HepG2 (cell line): ENCODE measurements around the gene LRP1-AS. TPM values are rescaled to one million over a fixed set of nuclear protein-coding genes. Genes with fewer than 3 reads are reported as not detected.

Experiments
- ATAC-seq: fragments of 200-7000 bp; cut with Tn5 transposase; 3 replicates; pipeline ENCODE4 v1.9.1; 2020; ENCODE audit warnings: mild to moderate bottlenecking, moderate library complexity
- BruUV-seq: library from RNA; stranded (reverse); fragments of 400-500 nt; replicated peaks from 2 replicates; lab custom pipeline; 2021; lab: Mats Ljungman, UMichigan
- CTCF ChIA-PET: fragments of 300-600 bp; formaldehyde crosslinking; extraction: SDS; loops from one replicate; lab custom pipeline; 2021; ENCODE audit warnings: low total read pairs, inconsistent platforms, low intra/inter-chr PET ratio; lab: Yijun Ruan, JAX
- POLR2A ChIA-PET: fragments of 350-600 bp; sonication (Branson Sonifier 250); formaldehyde crosslinking; loops from one replicate; lab custom pipeline; 2020; ENCODE audit warnings: antibody characterized with exemption, inconsistent platforms; lab: Yijun Ruan, JAX
- DNase-seq: peaks from one replicate; pipeline ENCODE4 v3.0.0-alpha.2; 2015; ENCODE audit warnings: low spot score
- FAIRE-seq: peaks from 3 replicates; lab custom pipeline; 2011; peaks lifted over from hg19 to GRCh38; lab: Jason Lieb, UNC
- H2AFZ ChIP-seq: one replicate; pipeline ENCODE4 v1.6.1; 2011; ENCODE audit warnings: low read length, inconsistent platforms
- H3K27ac ChIP-seq: fragments of 300-600 bp; 3 replicates; pipeline ENCODE4 v1.8.0; 2011; ENCODE audit warnings: mixed run types, mild to moderate bottlenecking, mixed read lengths, low read length, inconsistent platforms; ENCODE audit not compliant: insufficient read depth; ENCODE audit errors: extremely low read length
- H3K27me3 ChIP-seq, 2 experiments: fragments of 200-600 bp in 1 of 2; 2 replicates in 1 of 2; 3 replicates in 1 of 2; pipeline versions ENCODE4 v1.6.0 to v1.8.0; 2011; ENCODE audit warnings: low read length in 2 of 2, mild to moderate bottlenecking in 2 of 2, moderate library complexity in 2 of 2, inconsistent platforms in 1 of 2; ENCODE audit not compliant: insufficient read depth in 2 of 2, control insufficient read depth in 1 of 2
- H3K36me3 ChIP-seq, 2 experiments: fragments of 200-600 bp in 1 of 2; replicated peaks in 1 of 2; 2 replicates in 1 of 2; 3 replicates in 1 of 2; pipeline versions ENCODE4 v1.5.1 to v1.8.0; 2011; ENCODE audit warnings: low read length in 2 of 2, inconsistent platforms in 1 of 2; ENCODE audit not compliant: insufficient read depth in 2 of 2, control insufficient read depth in 1 of 2
- H3K4me1 ChIP-seq: 2 replicates; pipeline ENCODE4 v1.5.1; 2012; ENCODE audit warnings: low read length, inconsistent platforms; ENCODE audit not compliant: insufficient read depth
- H3K4me2 ChIP-seq: 2 replicates; pipeline ENCODE4 v1.6.0; 2011; ENCODE audit warnings: low read depth, low read length, inconsistent platforms
- H3K4me3 ChIP-seq, 3 experiments: fragments of 200-600 bp in 1 of 3; sonication (generic), shearing (Covaris generic) in 1 of 3; replicated peaks in 1 of 3; 2 replicates each; pipeline ENCODE4 v1.5.1; 2011 to 2016; ENCODE audit warnings: low read length in 3 of 3, inconsistent platforms in 2 of 3, low read depth in 2 of 3, mild to moderate bottlenecking in 2 of 3, control low read depth in 1 of 3, mixed read lengths in 1 of 3; ENCODE audit not compliant: insufficient read depth in 1 of 3
- H3K79me2 ChIP-seq: one replicate; pipeline ENCODE4 v1.6.1; 2011; ENCODE audit warnings: low read length, inconsistent platforms; ENCODE audit not compliant: insufficient read depth
- H3K9ac ChIP-seq: 2 replicates; pipeline ENCODE4 v1.6.0; 2011; ENCODE audit warnings: mild to moderate bottlenecking, low read depth, low read length, inconsistent platforms; ENCODE audit not compliant: insufficient read depth
- H3K9me3 ChIP-seq: 2 replicates; pipeline ENCODE4 v1.5.1; 2012; ENCODE audit warnings: mild to moderate bottlenecking, low read length
- H4K20me1 ChIP-seq: 2 replicates; pipeline ENCODE4 v1.6.0; 2011; ENCODE audit warnings: inconsistent platforms, mild to moderate bottlenecking, low read length, moderate library complexity; ENCODE audit not compliant: insufficient read depth
- FOSL1 ChIP-seq: sonication (generic); formaldehyde crosslinking; IDR thresholded peaks from 2 replicates; pipeline ENCODE4 v1.9.0; 2021; ENCODE audit warnings: missing genetic modification reagents, borderline replicate concordance
- FOXA3 ChIP-seq: IDR thresholded peaks from 2 replicates; pipeline ENCODE4 v1.6.1; 2016; ENCODE audit warnings: missing genetic modification reagents, missing compliant biosample characterization
- IRF9 ChIP-seq: sonication (generic); formaldehyde crosslinking; IDR thresholded peaks from 2 replicates; pipeline ENCODE4 v1.8.0; 2022; ENCODE audit warnings: missing genetic modification reagents, mild to moderate bottlenecking, borderline replicate concordance
- MAFK ChIP-seq, 2 experiments: IDR thresholded peaks in 1 of 2; conservative IDR thresholded peaks in 1 of 2; 2 replicates each; pipeline ENCODE4 v1.6.1; 2011; ENCODE audit warnings: improper control_type of control experiment in 2 of 2, low read length in 2 of 2
- ZNF124 ChIP-seq: sonication (generic); formaldehyde crosslinking; IDR thresholded peaks from 2 replicates; pipeline ENCODE4 v1.4.0; 2020; ENCODE audit warnings: missing genetic modification reagents
- ZNF264 ChIP-seq: sonication (generic); formaldehyde crosslinking; IDR thresholded peaks from 2 replicates; pipeline ENCODE4 v1.4.0; 2020; ENCODE audit warnings: missing genetic modification reagents
- ZNF296 ChIP-seq: sonication (generic); formaldehyde crosslinking; conservative IDR thresholded peaks from 2 replicates; pipeline ENCODE4 v1.5.0; 2020; ENCODE audit warnings: mild to moderate bottlenecking, missing genetic modification reagents
- ZNF354B ChIP-seq: sonication (generic); formaldehyde crosslinking; IDR thresholded peaks from 2 replicates; pipeline ENCODE4 v1.8.0; 2022; ENCODE audit warnings: mild to moderate bottlenecking, missing genetic modification reagents
- ZNF879 ChIP-seq: sonication (generic); formaldehyde crosslinking; IDR thresholded peaks from 2 replicates; pipeline ENCODE4 v1.8.1; 2023; ENCODE audit warnings: missing genetic modification reagents
- WGBS: methylation state at CpG from one replicate; pipeline ENCODE4 v1.1.6; 2017; ENCODE audit warnings: low lambda C conversion rate; 5-methylcytosine and 5-hydroxymethylcytosine counted together
- in situ Hi-C: cut with HindIII; loops from 2 replicates; pipeline ENCODE4 v1.10.0; 2017; ENCODE audit warnings: low pct_unique_long_range_greater_than_20kb; ENCODE audit not compliant: extremely low pct_ligation_motif_present
- intact Hi-C: fragments of 100-400 bp; cut with micrococcal nuclease; formaldehyde crosslinking; loops from one replicate; pipeline ENCODE4 v1.10.0; 2022; ENCODE audit not compliant: unreplicated experiment
- polyA plus RNA-seq, 8 experiments: library from polyadenylated mRNA; depleted of rRNA in 3 of 8; stranded (reverse) in 7 of 8; unstranded in 1 of 8; fragments of >200 nt; fragmentation: Illumina TruSeq in 4 of 8; extraction: Trizol in 4 of 8; gene quantifications; 2 replicates each; pipeline versions ENCODE4 v1.2.1 to v1.2.3, GENCODE V29; 2011 to 2016; ENCODE audit warnings: low read depth in 4 of 8, missing spikeins in 1 of 8, mixed read lengths in 1 of 8; ENCODE audit not compliant: insufficient read depth in 1 of 8
- total RNA-seq, 5 experiments: library from RNA; depleted of rRNA; stranded (reverse); fragments of >200 nt; fragmentation: Illumina TruSeq; extraction: Trizol; gene quantifications; 2 replicates each; pipeline ENCODE4 v1.2.3, GENCODE V29; 2016; ENCODE audit warnings: low read depth in 1 of 5
- TF ChIP-seq, protein P1 (sequence below): sonication (generic); formaldehyde crosslinking; IDR thresholded peaks from 2 replicates; pipeline ENCODE4 v1.8.0; 2022; ENCODE audit warnings: low read depth, missing genetic modification reagents
- TF ChIP-seq, protein P2 (sequence below): sonication (generic); formaldehyde crosslinking; IDR thresholded peaks from 2 replicates; pipeline ENCODE4 v1.5.0; 2020; ENCODE audit warnings: mild to moderate bottlenecking, missing genetic modification reagents

LRP1-AS gene
- total and polyA plus RNA-seq, 2 of the 13 experiments (the other 11 are each of a cell fraction or from before 2014, with no cell fraction given), result 0.20 TPM; not detected in 1

DNA sequence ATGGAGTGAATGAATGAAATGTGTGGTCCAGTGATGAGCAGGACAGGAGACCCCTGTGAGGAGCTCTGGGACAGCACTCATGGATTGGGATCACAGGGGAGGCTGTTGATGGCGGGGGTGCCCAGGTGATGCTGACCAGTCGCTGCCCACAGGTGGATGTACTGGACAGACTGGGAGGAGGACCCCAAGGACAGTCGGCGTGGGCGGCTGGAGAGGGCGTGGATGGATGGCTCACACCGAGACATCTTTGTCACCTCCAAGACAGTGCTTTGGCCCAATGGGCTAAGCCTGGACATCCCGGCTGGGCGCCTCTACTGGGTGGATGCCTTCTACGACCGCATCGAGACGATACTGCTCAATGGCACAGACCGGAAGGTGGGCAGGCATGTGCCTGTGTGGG is 13.3 kb upstream of the LRP1-AS start:
- no peaks in the 10 kb centered on the region for H3K27me3 ChIP-seq
- no peak overlapping the region for H2AFZ ChIP-seq
- ChIA-PET CTCF (no interaction called here), POLR2A (no interaction called here)
- H3K4me2 ChIP-seq, result no peak overlapping the region
- H3K9ac ChIP-seq, result no peak overlapping the region
- DNase-seq (no peak), FAIRE-seq (no peak), ATAC-seq (no peak)
- intact Hi-C loops (no loop called here), in situ Hi-C loops (no loop called here)
- no peak overlapping the region for H3K4me3 ChIP-seq
- no peaks in the 10 kb centered on the region; the same call in 1 of the 2 replicates for H4K20me1 ChIP-seq
- H3K79me2 ChIP-seq, result no peaks in the 10 kb centered on the region
- TF ChIP-seq ZNF124, result no peak
- TF ChIP-seq ZNF264 (CRISPR knock-in tag), result no peak
- TF ChIP-seq, protein P1, sequence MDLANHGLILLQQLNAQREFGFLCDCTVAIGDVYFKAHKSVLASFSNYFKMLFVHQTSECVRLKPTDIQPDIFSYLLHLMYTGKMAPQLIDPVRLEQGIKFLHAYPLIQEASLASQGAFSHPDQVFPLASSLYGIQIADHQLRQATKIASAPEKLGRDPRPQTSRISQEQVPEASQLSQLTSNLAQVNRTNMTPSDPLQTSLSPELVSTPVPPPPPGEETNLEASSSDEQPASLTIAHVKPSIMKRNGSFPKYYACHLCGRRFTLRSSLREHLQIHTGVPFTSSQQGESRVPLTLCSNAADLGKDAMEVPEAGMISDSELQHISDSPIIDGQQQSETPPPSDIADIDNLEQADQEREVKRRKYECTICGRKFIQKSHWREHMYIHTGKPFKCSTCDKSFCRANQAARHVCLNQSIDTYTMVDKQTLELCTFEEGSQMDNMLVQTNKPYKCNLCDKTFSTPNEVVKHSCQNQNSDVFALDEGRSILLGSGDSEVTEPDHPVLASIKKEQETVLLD (CRISPR knock-in tag), result no peak
- TF ChIP-seq ZNF296 (CRISPR knock-in tag), result no peak
- no peak for TF ChIP-seq ZNF879 (CRISPR knock-in tag)
- no peak for TF ChIP-seq MAFK (conservative IDR thresholded peaks at IDR 0.05 in 1 of 2, IDR thresholded peaks at IDR 0.05 in 1 of 2; ENCODE audit: low read length in 2 of 2)
- no peak for TF ChIP-seq ZNF354B (CRISPR knock-in tag)
- TF ChIP-seq, protein P2, sequence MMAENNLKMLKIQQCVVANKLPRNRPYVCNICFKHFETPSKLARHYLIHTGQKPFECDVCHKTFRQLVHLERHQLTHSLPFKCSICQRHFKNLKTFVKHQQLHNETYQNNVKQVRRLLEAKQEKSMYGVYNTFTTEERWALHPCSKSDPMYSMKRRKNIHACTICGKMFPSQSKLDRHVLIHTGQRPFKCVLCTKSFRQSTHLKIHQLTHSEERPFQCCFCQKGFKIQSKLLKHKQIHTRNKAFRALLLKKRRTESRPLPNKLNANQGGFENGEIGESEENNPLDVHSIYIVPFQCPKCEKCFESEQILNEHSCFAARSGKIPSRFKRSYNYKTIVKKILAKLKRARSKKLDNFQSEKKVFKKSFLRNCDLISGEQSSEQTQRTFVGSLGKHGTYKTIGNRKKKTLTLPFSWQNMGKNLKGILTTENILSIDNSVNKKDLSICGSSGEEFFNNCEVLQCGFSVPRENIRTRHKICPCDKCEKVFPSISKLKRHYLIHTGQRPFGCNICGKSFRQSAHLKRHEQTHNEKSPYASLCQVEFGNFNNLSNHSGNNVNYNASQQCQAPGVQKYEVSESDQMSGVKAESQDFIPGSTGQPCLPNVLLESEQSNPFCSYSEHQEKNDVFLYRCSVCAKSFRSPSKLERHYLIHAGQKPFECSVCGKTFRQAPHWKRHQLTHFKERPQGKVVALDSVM (CRISPR knock-in tag), result no peak
- no peak for TF ChIP-seq FOXA3
- TF ChIP-seq IRF9, result no peak
- no peak for TF ChIP-seq FOSL1 (CRISPR knock-in tag)
- peaks cover 65 to 89% of the 10 kb centered on the region in 2 experiments for H3K36me3 ChIP-seq
- H3K27ac ChIP-seq, result no peak overlapping the region
- no TSS peak for BruUV-seq
- H3K9me3 ChIP-seq, result no peaks in the 10 kb centered on the region
- H3K4me1 ChIP-seq, result no peaks in the 10 kb centered on the region
- 96% methylated on average over 14 of the region's 14 CpGs for WGBS
